ENCODE results near the gene TMC7.

- TF ChIP-seq CTCF (IDR thresholded peaks at IDR 0.05) = no peak
- TF ChIP-seq POLR2A (IDR thresholded peaks at IDR 0.05) = no peak
Measured at GRCh38 chr16:19084879-19085278, 101.1 kb downstream of the TMC7 start.

All from right lobe of liver (tissue), 4 donors.